ENCODE data around the gene WWOX. TPM values are rescaled to one million over a fixed set of nuclear protein-coding genes. Genes with fewer than 3 reads are reported as not detected.

WWOX gene
- total RNA-seq, 1 donor from 2014 or later: 11.2 TPM

- ATAC-seq: peak; percentile 41
These were observed 863.0 kb downstream of the WWOX start for GRCh38 chr16:78962457-78962929.

- ATAC-seq: no peak
These were observed 868.5 kb downstream of the WWOX start for GRCh38 chr16:78967948-78968347.

DNA sequence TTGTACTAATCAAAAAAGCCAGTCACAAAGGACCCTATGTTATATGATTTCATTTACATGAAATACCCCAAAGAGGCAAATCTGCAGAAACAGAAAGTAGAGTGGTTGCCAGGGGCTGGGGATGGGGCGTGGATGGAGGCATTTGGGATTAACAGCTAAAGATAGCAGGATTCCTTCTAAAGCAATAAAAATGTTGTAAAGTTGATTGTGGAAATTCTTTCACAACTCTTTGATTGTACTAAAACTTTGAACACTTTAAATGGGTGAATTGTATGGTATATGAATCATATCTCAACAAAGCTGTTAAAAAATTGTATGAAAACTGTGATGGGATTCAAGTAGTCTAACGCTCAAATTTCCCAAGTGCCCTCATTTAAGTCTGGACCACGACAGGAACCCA, 870.3 kb downstream of the WWOX start:
- ATAC-seq: no peak

DNA sequence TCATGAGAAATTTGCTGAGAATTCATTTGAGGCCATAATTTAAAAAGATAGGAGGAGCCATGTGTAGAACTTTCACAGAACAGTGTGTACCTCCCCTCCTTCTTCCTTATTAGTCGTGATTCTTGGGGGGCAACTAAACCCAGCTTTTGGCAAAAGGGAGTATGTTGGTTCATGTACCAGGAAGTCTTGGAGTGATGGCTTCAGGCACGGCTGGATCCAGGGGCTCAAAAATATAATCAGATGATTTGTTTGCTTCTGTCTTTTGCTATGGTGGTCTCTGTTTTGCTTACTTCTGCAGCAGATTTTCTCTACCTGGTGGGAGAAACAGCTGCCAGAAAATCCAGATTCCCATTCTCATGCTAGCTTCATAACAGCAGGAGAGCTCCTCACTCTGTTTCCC, 871.2 kb downstream of the WWOX start:
- ATAC-seq: no peak

GRCh38 chr16:78972006-78972405, 872.6 kb downstream of the WWOX start:
- ATAC-seq: no peak

- ATAC-seq: no peak
These were observed 873.5 kb downstream of the WWOX start for GRCh38 chr16:78972986-78973385.

DNA sequence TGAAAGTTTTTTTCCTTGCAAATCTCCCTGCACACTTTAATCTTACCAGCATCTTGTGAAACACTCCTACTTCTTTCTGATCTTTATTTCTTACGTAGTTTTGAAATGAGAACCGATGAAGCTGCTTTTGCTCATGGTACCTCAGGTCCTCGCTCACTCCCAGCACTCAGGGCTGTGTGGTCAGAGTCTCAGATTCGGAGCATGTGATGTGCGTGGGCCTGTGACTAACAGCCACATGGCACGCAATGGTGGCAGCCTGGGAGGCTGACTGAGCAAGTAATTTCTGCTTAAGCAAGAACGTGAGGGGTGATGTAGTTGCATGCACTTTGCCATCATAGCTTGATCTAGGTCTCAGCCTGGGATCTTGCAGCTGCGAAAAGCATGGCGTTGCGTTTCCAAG, 876.8 kb downstream of the WWOX start:
- no peak for ATAC-seq

DNA sequence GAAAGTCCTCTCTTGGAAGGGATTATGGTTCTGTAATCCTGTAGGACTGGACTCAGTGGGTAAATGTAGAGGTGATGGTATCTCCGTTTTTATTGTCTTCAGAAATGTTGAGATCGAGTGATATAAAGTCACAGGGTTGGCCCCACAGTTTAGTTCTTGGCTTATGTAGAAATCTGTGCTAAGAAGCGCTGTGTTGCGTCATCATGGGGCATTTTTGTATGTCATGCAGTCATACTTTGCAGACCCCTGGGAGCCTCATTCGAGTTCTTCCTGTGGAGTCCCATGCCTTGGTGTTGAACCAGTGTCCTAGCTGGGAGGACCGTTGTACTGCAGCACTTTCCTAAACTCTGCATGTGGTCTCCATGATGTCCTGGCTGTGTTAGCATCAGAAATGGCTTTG, 881.4 kb downstream of the WWOX start:
- ATAC-seq: no peak

DNA sequence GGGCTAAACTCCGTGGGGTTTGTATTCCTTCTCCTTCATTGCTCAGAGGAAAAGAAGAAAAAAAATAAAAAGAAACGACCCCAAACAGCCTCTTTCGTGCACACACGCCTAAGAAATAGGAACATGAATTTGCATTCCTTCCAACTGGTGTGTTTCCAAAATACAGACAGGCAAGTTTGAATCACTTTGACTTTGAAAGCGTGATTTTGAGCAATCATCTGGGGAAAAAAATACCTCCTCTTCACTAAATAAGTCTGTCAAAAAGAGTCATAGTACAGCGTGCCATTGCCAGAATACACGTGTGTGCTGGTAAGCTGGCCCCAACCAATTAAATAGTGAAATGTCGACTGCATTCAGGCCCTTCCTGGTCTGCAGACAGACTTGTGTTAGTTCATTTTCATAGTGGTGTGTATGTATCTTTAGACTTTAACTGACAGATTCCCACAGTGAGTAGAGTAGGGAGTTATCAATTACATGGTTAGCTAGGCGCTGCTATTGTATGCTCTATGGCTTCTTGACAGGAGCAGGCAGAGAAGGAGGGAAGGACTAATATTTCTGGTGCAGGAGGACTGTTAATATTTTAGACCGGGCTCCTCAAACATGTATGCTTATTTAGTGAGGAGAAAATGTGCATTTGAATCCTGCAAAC, 882.8 kb downstream of the WWOX start:
- no peak for ATAC-seq

- ATAC-seq: no peak
These were observed 884.9 kb downstream of the WWOX start for GRCh38 chr16:78984324-78984723.

DNA sequence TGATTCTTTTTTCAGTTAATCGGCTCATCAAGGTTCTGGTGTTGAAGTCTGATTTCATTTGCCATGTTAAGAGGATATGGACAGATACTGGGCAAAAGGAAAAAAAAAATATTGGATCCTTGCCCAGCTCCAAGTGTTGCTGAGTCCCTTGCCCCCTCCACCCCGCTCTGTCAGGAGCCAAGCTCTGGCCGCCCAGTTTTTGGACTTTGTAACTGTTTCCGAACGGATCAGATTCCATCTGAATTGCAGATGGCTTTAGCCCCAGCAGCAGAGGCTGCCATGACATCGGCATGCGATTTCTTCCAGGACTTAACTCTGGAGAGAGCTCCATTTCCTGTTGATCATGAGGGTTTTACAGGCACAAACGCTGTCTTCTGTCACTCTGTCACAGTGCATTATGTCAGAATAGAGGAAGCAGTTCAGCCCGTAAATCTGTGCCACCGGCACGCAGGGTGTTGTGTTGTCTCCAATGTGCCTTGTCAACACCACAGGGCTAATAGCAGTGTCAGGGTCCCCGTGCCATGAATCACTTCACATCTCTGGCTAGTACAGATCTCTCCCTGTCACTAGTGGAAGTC, 885.5 kb downstream of the WWOX start:
- ATAC-seq: no peak

GRCh38 chr16:78985716-78986605, 886.5 kb downstream of the WWOX start:
- no peak for ATAC-seq

GRCh38 chr16:78987666-78988065, 888.2 kb downstream of the WWOX start:
- peak; percentile 66 for ATAC-seq

- ATAC-seq: peak; percentile 42
These were observed 889.0 kb downstream of the WWOX start for GRCh38 chr16:78988361-78988969.

GRCh38 chr16:78990309-78990701, 890.9 kb downstream of the WWOX start:
- ATAC-seq: no peak

DNA sequence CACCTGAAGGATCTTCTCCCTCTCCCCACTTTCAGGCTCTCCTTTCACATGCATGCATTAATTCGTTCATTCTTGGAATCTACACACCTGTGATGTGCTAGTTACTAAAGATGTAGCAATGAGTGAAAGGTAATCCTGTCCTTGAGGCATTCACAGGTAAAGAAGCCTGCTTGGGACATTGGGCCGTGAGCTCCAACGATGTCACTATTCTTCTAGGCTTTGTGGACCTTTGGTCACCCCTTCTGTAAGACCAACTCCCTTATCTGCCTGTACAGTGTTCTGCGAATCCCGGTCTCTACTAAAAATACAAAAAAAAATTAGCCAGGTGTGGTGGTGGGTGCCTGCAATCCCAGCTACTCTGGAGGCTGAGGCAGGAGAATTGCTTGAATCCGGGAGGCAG, 892.5 kb downstream of the WWOX start:
- ATAC-seq: no peak

DNA sequence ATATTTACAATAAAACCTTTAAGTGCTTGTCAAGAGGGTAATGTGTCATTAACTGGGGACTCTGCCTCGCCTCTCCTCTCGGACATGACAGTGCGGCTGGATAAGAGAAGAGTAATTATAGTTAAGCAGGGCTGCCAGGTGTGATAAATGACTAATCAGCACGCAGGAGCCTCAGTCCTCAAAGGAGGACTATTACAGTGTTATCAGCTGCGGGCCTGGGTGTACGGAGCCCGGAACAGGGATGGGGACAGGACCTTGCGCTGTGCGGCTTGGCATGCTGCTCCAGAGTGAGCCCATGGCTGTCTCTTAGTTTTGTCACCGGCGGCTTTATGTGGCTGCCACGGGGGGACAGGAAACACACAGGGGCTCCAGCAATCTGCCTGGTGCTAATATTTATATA, 893.9 kb downstream of the WWOX start:
- peak; percentile 23 for ATAC-seq

- ATAC-seq: no peak
These were observed 894.8 kb downstream of the WWOX start for GRCh38 chr16:78994135-78994745.

DNA sequence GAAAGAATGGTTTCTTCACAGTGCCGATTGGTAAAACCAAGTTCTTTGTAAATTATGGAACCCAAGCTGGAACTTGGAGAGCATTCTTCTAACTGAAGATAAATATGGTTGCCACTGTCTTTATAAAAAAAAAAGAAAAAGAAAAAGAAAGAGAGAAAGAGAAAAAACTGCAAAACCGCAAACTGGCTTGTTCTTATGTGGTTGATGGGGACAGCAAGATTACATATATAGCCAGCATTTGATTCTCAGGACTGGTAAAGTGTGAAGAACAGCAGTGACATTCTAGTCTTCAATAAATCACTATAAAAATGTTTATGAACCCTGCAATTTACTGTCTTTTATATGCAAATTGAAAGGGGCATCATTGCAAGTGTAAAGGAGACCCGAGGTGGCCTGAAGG, 896.0 kb downstream of the WWOX start:
- ATAC-seq: no peak

DNA sequence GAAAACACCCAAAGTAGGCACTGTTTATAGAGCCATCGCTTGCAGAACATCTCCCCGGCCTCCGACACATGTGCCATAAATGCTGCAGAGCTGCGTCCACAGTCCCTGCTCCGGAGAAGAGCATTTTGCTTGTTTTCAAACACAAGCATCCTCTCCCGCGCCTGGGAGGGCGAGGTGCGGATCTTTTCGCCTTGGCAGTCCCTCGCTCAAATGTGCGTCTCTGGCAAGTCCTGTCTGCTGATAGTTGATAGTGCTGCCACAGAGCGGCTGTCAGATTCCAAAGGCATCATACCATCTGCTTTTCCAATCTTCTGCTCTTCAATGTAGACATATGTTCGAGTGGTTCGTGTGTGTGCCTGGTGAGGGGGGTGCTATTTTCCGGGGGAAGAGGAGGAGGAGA, 897.3 kb downstream of the WWOX start:
- no peak for ATAC-seq

DNA sequence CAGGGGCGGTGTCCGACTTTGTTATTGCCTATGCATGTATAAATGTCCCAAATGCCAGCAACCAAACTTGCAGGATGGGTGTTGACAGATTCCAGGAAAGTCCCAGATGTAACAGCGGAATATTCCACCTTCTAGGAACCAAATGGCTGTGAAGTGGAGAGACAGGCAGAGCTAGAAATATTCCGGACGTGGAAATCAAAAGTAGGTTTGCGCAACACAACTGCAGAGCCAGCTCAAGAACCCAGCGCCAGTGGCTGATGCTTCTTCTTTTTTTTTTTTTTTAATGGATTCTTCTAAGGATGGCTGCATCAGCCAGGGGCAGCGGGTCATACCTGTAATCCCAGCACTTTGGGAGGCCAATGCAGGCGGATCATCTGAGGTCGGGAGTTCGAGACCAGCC, 899.4 kb downstream of the WWOX start:
- ATAC-seq: no peak

DNA sequence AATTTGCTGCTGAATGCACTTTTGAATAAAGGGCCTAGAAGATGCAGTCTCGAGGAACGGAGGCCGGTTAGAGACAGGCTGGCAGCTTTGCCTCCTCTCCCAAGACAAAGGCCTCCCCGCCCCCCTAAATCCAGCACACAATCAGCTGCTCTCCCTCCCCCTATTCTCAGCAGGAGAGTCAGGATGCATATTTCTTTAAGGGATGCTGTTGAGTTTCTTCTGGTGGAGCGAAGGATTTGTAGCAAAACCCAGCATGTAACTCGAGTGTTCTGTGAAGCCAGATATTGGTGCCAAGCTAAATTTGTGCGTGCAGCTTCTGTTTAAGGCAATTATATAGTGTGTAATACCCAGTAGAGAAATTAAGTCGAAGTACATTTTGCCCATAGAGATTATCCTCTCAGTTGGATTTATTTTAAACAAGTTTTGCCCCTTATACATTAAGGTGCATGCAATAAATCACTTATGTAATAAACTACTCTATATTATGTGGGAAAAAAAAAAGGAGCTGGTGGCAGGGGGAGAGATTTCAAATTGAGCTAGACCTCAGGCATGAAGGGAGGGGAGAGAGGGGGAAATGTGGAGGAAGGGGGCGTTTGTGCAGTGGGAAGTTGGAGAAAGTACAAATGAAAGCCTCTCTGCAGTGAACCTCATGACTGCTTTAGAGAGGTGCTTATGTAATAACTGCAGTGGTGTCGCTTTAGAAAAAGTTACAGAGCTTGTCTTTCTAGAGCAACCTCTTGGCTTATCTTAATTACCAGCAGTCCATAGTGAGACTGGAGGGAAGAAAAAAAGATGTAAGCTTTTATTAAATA, 901.9 kb downstream of the WWOX start:
- no peak for ATAC-seq
